Ishikawa (cell line): ENCODE measurements around the gene TMBIM6.

ENCODE experiments used
- CEBPB ChIP-seq: IDR thresholded peaks from 2 replicates; pipeline ENCODE4 v1.6.1; 2012
- EGR1 ChIP-seq: IDR thresholded peaks from 2 replicates; pipeline ENCODE4 v1.6.1; 2012
- EP300 ChIP-seq: IDR thresholded peaks from 2 replicates; pipeline ENCODE4 v1.6.1; 2012; ENCODE audit warnings: borderline replicate concordance
- FOXM1 ChIP-seq: IDR thresholded peaks from 2 replicates; pipeline ENCODE4 v1.6.1; 2012; ENCODE audit warnings: low read depth, borderline replicate concordance
- RAD21 ChIP-seq: IDR thresholded peaks from 2 replicates; pipeline ENCODE4 v1.6.1; 2012; ENCODE audit warnings: low read depth
- REST ChIP-seq: IDR thresholded peaks from 2 replicates; pipeline ENCODE4 v1.6.1; 2012; ENCODE audit warnings: low read depth, mild to moderate bottlenecking
- TAF1 ChIP-seq: IDR thresholded peaks from 2 replicates; pipeline ENCODE4 v1.6.1; 2012; ENCODE audit warnings: low read depth, mild to moderate bottlenecking
- TCF12 ChIP-seq: IDR thresholded peaks from 2 replicates; pipeline ENCODE4 v1.6.1; 2012; ENCODE audit warnings: low read depth
- YY1 ChIP-seq: IDR thresholded peaks from 2 replicates; pipeline ENCODE4 v1.6.1; 2012; ENCODE audit warnings: low read depth
- ZBTB7A ChIP-seq: IDR thresholded peaks from 2 replicates; pipeline ENCODE4 v1.6.1; 2012; ENCODE audit warnings: low read depth

- TF ChIP-seq RAD21 (no peak), ZBTB7A (no peak), EGR1 (no peak), TAF1 (no peak), CEBPB (no peak), FOXM1 (no peak), EP300 (no peak), TCF12 (no peak), YY1 (no peak), REST (no peak)
Observed at GRCh38 chr12:49776858-49777257, 35.5 kb downstream of the TMBIM6 start.
